Suppressor macrophage (primary cell): Measurements from ENCODE around the gene EWSR1.

ENCODE experiments used
- DNase-seq, 4 experiments: peaks; one replicate each; pipeline ENCODE4 v3.0.0-alpha.2; 2020 to 2022

The EWSR1 gene

GRCh38 chr22:29306835-29307595 is 38.9 kb downstream of the EWSR1 start:
- DNase-seq, result peak; percentile 81 to 95 (median 87)

- DNase-seq, result no peak
Measured at GRCh38 chr22:29307596-29308147, 39.6 kb downstream of the EWSR1 start.

GRCh38 chr22:29308148-29308790 is 40.2 kb downstream of the EWSR1 start:
- DNase-seq, result no peak

GRCh38 chr22:29308791-29309262 is 40.8 kb downstream of the EWSR1 start:
- no peak for DNase-seq

GRCh38 chr22:29309332-29310064 is 41.4 kb downstream of the EWSR1 start:
- peak in 2 of 4 experiments; percentile 18 to 40 for DNase-seq

- DNase-seq, result peak in 1 of 4 experiments; percentile 22
Measured at GRCh38 chr22:29310065-29310862, 42.2 kb downstream of the EWSR1 start.

DNA sequence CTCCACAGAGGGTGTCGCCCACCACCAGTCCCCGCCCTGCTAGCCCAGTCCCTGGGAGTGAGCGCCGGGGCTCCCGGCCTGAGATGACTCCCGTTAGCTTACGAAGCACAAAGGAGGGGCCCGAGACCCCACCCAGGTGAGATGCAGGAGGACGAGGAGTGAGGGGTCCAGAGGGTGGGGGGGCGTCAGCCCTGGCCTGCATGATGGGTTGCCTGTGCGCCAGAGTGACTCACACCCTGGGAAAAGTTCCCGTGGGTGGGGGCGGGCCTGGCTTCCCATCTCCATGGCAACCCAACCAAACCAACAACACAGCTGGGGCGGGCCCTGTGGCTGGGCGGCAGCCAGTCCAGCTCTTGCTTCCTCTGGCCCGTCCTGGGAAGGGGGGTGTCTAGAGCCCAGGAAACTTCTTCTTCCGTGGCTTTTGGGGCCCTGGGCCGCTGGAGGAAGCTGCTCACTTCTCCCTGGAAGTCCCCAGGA is 42.8 kb downstream of the EWSR1 start:
- DNase-seq, result peak; percentile 98 to 99 (median 99)

DNA sequence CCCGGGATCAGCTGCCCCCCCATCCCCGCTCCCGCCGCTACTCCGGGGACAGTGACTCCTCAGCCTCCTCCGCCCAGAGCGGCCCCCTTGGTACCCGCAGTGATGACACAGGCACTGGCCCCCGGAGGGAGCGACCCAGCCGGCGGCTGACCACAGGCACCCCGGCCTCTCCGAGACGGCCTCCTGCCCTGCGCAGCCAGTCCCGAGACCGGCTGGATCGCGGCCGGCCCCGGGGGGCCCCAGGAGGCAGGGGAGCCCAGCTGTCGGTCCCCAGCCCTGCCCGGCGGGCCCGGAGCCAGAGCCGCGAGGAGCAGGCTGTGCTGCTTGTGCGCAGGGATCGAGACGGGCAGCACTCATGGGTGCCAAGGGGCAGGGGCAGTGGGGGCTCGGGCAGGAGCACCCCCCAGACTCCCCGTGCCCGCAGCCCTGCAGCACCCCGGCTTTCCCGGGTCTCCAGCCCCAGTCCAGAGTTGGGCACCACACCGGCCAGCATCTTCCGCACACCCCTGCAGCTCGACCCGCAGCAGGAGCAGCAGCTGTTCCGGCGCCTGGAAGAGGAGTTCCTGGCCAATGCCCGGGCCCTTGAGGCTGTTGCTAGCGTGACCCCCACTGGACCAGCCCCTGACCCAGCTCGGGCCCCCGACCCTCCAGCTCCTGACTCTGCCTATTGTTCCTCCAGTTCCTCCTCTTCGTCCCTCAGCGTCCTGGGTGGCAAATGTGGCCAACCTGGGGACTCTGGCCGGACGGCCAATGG is 43.6 kb downstream of the EWSR1 start:
- no peak for DNase-seq

DNA sequence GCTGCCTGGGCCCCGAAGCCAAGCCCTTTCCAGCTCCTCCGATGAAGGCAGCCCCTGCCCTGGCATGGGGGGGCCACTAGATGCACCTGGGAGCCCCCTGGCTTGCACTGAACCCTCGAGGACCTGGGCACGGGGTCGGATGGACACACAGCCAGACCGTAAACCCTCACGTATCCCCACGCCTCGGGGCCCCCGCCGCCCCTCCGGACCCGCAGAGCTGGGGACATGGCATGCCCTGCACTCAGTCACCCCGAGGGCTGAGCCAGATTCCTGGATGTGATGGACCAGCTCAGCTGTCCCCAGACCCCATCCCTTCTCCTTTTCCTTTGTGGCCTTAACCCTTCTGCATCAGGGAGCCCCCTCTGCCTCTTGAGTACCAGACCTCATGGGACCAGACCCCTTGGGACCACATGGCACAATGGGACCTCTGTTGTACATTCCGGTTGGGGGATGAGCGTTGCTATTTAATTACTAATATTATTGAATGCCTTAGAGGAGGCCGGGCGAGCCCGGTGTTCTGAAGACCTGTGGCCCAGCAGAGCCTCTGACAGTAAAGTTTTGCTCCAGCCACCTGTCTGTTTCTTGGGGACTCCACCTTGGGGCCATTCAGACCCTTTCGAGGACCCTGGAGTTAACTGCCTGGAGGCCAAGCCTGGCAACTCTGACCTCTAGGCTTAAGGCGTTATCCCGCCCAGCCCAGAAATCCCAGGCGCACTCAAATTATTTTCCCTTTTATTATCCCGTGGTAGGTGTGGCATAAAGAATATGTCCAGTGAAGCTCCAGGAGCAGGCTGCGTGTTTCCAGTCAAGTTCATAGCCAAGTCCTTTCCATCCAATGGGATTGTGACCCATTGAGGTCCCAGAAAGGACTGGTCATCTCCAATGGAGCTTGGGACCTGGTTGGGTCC is 44.4 kb downstream of the EWSR1 start:
- no peak for DNase-seq

GRCh38 chr22:29313126-29313575 is 45.1 kb downstream of the EWSR1 start:
- DNase-seq, result peak; percentile 58 to 77 (median 62)

DNA sequence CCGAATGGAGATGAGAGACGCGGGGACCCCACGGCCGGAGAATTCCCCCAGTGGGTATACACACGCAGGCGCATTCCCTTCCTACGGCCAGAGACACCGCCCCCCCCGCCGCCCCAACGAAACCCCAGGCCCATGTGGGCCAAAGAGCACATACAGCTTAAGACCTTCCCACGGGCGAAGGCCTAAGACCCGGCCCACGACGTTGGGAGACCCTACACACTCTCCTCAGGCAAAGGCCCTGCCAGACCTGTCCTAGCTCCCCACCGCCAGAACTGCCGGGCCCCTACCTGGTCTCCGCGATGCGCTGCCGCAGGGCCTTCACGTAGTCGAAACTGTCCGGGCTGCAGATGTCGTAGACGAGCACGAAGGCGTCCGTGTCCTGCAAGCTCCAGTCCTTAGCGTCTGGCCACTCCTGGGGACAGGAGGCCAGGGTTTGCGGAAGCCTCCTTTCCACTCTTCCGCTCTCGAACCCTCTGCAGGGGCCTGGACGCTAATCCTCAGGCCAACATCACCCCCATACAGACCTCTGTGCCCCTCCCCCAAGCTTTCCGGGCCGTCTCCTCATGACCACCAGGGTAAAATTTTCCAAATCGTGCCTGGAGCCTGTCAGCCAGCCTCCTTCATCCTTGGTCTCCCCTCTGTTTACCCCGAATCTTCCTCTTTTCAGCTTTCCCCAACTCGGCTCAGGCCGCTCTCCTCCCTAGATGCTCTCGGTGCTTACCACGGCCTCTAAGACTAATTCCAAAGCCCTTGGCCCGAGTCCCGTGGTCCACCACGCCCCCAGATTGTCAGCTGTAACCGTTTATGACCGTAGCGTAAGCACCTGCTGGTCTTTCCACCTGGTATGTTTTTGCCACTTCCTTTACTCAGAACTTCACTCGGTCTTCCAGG is 45.8 kb downstream of the EWSR1 start:
- no peak for DNase-seq

DNA sequence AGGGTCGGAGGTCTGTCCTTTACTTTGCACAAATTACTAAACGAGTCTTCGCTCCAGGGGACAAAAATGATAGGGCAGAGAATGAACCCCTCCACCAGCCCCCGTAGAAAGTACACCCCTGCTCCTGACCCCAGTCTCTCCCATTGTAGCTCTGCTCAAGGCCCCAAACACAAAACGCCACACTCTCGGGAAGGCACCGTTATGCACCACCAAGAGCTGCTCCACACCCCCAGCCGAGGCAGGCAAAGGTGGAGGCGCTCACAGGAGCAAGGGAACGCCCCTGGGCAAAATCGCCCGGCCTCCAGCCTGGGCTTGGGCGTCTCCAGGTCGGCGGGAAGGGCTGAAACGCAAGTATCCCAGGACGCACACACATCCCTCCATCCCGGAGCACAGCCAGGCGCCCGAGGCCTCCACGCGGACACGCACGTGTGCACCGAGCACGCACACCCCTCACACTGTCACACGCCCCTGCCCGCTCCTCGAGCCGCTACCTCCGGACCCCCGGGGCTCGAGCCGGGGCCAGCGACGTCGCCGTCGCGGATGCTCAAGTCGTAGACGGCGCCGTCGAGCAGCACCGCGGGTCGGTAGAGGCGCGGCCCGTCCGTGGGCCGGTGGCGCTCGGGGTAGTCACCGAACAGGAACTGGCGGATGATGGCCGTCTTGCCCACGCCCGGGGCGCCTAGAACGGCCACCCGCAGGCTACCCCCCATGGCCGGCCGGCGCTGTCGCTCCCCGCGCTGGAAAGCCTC is 46.6 kb downstream of the EWSR1 start:
- peak in 3 of 4 experiments; percentile 35 to 57 (median 42) for DNase-seq

DNA sequence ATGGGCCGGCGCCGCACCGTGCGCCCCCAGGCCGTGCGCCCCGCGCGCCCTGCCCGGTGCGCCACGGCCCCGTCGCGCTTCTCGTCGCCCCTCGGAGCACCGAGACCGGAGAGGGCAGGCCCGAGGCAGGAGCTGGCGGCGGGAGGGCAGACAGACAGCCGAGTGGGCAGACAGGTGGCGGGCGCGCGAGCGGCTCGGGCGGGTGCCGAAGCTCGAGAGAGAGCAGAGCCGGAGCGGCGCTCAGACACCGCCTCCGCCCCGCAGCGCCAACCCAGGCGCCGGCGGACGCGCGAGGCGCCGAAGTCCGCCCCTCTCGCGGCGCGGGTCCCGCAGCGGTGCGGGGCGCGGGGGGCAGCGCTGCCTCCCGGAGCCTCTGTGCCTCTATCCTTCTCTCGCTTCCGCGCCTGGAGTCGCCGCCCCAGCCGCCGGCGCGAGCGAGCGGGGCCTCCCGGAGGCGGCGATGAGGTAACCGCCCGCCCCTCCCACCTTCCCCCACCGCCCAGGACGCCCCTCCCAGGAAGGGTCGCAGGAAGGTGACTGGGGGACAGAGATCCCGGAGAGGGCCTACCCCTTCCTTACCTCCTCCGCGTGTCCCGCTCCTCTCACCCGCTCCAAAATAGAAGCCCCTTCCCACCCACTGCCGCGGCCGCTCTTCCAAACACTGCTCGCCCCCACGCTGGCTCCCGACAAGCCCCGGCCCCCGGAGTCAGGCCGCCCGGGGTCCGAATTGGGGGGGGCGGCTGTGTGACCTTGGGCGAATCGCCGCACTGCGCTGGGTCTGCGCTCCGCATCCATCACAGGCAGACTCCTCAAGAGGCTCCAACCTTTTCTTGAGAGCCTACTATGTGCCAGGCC is 47.4 kb downstream of the EWSR1 start, which contains the start of gene RASL10A:
Gene RASL10A (minus strand): TSS at position 412 of the 855 bp plus-strand sequence. CDS start 451 bp downstream, outside the sequence.
- DNase-seq, result peak in 2 of 4 experiments; percentile 22 to 44

DNA sequence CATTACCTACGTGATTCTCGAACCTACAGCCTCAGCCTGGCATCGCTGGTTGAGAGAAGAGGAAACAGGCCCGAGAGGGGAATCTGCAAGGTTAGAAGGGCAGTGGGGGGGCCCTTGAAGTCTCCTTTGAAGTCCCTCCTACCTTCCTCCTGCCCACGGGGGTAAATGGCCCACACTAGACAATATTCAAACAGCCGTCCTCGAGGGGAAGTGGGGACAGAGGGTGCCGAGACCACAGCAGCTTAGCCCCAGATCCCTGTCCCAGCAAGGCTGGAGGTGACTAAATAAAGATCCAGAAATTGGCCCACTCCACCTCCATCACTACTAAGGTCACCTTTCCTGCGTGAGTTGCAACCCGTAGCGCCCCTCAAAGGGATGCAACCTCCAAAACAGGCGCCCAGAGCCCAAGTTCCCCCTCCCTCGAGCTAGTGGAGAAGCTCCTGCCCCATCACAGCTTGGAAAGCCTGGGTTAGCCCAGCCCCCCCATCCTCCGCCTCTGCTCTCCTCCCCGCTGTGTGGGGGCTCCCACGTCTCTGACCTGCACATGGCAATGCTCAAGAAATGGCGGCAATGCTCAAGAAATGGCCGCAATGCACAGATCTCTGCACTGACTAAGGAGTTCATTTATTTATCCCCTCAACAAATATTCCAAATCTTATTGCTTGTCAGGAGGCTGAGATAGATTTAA is 48.2 kb downstream of the EWSR1 start:
- no peak for DNase-seq

DNA sequence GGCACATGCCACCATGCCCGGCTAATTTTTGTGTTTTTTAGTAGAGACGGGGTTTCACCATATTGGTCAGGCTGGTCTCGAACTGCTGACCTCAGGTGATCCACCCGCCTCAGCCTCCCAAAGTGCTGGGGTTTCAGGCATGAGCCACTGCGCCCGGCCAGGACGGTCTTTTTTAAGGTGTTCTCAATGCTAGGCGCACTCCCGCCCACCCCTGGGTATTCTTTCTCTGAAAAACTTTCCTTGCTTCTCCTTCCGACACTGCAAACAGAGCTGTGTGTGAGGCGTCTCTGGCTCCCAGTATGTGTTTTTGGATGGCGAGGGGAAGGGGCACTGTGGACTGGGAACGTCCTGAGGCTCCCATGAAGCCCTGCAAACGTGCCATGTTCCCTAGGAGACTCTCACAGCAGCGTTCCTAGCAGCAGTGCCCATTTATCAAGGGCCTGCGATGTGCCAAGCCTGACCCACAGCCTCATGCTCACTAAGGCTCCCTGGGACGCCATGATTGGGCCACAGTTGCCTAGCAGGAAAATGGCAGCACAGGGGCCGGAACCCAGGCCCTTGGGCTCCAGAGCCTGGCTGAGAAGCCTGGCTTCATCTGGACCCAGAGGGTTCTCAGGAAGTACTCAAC is 49.9 kb downstream of the EWSR1 start:
- DNase-seq, result no peak

DNA sequence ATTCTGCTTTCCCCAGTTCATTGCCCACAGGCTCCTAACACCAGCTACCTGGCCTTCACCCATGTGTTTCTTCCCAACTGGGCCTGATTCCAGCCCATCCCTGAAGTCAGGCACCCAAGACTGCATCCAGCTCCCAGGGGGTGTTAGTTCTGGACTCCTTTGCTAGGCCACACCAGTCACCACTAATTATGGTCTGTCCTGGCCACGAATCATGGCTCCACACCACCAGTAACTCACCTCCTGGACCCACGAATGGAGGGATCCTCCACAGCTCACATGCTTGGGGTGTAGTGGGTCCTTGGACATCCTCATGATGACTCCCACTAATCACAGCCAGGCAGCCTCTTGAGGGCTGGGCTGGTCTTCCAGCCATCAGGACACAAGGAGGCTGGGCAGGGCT is 51.0 kb downstream of the EWSR1 start:
- DNase-seq, result no peak
